Glutamatergic neuron (in vitro differentiated cells): ENCODE data around the gene COX20. TPM values are rescaled to one million over a fixed set of nuclear protein-coding genes. Genes with fewer than 3 reads are reported as not detected.

Experiments used
- DNase-seq: peaks from one replicate; pipeline ENCODE4 v3.0.0; 2022
- H3K27ac Mint-ChIP-seq: one replicate; pipeline ENCODE4 v1.8.0; 2020; ENCODE audit warnings: mild to moderate bottlenecking, mixed read lengths, inconsistent platforms; ENCODE audit not compliant: unreplicated experiment
- H3K27me3 Mint-ChIP-seq: one replicate; pipeline ENCODE4 v1.8.0; 2020; ENCODE audit warnings: mild to moderate bottlenecking, moderate library complexity, mixed read lengths, inconsistent platforms; ENCODE audit not compliant: unreplicated experiment
- H3K36me3 Mint-ChIP-seq: one replicate; pipeline ENCODE4 v1.8.0; 2020; ENCODE audit warnings: mild to moderate bottlenecking, mixed read lengths, inconsistent platforms; ENCODE audit not compliant: unreplicated experiment
- H3K4me1 Mint-ChIP-seq: one replicate; pipeline ENCODE4 v1.8.0; 2020; ENCODE audit warnings: mild to moderate bottlenecking, low read depth, mixed read lengths, inconsistent platforms; ENCODE audit not compliant: unreplicated experiment
- H3K4me3 Mint-ChIP-seq: one replicate; pipeline ENCODE4 v1.8.0; 2020; ENCODE audit warnings: mild to moderate bottlenecking, mixed read lengths, inconsistent platforms; ENCODE audit not compliant: unreplicated experiment
- H3K9me3 Mint-ChIP-seq: one replicate; pipeline ENCODE4 v1.8.0; 2020; ENCODE audit warnings: mild to moderate bottlenecking, moderate library complexity, mixed read lengths, inconsistent platforms; ENCODE audit not compliant: unreplicated experiment
- CTCF ChIP-seq: fragments of 200-600 bp; sonication (generic); IDR thresholded peaks from one replicate; pipeline ENCODE4 v1.5.0; 2021; ENCODE audit not compliant: partially characterized antibody, unreplicated experiment
- total RNA-seq: library from RNA; stranded (reverse); fragmentation: NEBNext Ultra II Directional; extraction: Animal tissue kit (Norgen Biotek cat#: 25700); gene quantifications from one replicate; pipeline ENCODE4 v1.2.1, GENCODE V29; 2021; ENCODE audit not compliant: unreplicated experiment

Gene COX20
- total RNA-seq, 1 donor from 2014 or later, result 35.3 TPM

DNA sequence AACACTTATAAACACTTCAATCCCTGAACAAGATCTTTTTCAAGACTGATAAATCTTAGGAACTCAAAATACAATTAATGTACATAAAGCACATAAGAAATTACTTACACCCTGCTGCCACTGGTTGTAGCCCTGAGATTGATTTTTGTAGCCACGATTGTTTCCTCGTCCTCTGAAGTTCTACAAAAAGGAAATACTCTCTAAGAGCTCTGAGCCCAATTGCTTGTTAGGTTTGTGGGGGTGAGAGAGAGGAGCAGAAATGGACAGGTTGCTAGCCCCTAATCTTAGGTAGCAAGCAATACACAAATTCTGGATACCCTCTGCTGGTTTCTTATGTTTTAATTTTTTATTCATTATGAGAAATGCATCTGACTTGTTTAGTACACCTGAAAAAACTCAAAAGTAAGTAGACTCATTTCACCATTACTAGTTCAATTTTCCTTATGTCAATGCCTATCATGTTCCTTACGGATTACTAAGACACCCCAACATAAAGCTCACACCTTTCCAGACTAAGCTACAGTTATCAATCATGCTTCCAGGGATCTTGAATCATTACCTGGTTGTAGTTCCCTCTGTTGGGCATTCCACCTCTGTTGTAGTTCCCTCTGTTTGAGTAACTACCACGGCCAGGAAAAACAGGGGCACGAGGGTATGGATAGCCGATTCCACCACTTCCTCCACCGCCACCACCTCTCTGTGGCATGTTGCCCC, 19.6 kb downstream of the COX20 start:
- Mint-ChIP-seq H3K4me1 (peaks cover 4% of the 10 kb centered on the region), H3K36me3 (peaks cover 7% of the 10 kb centered on the region), H3K4me3 (no peak overlapping the region), H3K27me3 (peaks cover 6% of the 10 kb centered on the region), H3K9me3 (peaks cover 3% of the 10 kb centered on the region), H3K27ac (no peak overlapping the region)
- TF ChIP-seq CTCF, result no peak
- DNase-seq, result no peak

DNA sequence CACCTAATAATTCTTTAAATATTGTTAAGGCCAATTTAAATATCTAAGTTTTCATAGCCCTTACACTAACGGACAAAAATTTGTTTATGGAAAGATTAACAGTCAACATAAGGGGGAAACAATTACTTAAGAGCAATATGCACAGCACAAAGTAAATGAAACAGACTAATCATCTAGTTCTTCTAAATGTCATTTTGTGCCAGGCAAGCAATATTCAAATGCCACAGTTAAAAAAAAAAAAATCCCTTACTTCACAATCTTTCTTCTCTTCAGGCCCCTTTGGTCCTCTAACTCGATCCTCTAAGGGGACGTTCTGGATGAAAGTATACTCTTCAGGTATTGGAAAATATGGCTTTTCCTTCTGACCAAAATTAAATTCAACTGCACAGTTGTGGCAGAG, 22.3 kb downstream of the COX20 start:
- DNase-seq, result no peak
- peaks cover 9% of the 10 kb centered on the region for H3K9me3 Mint-ChIP-seq
- no peak for TF ChIP-seq CTCF
- no peak overlapping the region for H3K4me3 Mint-ChIP-seq
- peaks cover 7% of the 10 kb centered on the region for H3K36me3 Mint-ChIP-seq
- H3K27me3 Mint-ChIP-seq, result peaks cover 2% of the 10 kb centered on the region
- H3K27ac Mint-ChIP-seq, result no peak overlapping the region
- peaks cover 12% of the 10 kb centered on the region for H3K4me1 Mint-ChIP-seq

DNA sequence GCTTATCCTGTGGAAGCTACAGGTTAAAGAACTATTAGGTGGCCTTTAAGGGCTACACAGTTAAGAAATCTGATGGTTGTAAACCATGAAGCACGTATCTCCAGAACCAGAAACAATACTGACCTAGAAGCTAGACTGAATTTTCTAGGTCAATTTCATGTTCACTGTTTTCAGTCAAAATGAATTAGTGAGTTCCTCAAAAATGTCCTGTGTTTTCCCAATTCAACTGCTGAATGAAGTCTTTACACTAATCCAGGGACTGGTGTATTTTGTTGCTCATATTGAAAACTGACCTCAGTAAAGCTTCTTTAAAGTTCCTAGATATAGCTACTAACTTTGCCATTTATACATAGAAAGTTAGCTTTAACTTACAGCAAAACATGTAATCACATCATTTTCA, 22.9 kb downstream of the COX20 start:
- peaks cover 9% of the 10 kb centered on the region for H3K9me3 Mint-ChIP-seq
- no peak overlapping the region for H3K27ac Mint-ChIP-seq
- H3K27me3 Mint-ChIP-seq, result peaks cover 2% of the 10 kb centered on the region
- no peak for TF ChIP-seq CTCF
- DNase-seq, result no peak
- no peak overlapping the region for H3K4me3 Mint-ChIP-seq
- peaks cover 12% of the 10 kb centered on the region for H3K4me1 Mint-ChIP-seq
- H3K36me3 Mint-ChIP-seq, result peaks cover 7% of the 10 kb centered on the region

DNA sequence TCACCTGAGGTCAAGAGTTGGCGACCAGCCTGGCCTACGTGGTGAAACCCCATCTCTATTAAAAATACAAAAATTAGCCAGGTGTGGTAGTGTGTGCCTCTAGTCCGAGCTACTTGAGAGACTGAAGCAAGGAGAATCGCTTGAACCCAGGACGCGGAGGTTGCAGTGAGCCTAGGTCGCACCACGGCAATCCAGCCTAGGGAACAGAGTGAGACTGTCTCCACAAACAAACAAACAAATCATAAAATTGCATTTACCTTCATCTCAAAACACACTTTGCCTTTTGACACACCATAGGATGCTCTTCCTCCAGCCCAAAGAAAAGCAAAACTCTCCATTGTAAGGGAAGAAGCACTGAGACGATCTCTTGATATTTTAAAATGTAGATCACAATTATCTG, 24.6 kb downstream of the COX20 start:
- Mint-ChIP-seq H3K27ac (peak overlapping the region; percentile 31), H3K4me3 (peak overlapping the region; percentile 98), H3K4me1 (peaks cover 16% of the 10 kb centered on the region), H3K27me3 (peaks cover 11% of the 10 kb centered on the region), H3K36me3 (peaks cover 7% of the 10 kb centered on the region), H3K9me3 (peaks cover 19% of the 10 kb centered on the region)
- DNase-seq, result no peak
- TF ChIP-seq CTCF, result no peak

DNA sequence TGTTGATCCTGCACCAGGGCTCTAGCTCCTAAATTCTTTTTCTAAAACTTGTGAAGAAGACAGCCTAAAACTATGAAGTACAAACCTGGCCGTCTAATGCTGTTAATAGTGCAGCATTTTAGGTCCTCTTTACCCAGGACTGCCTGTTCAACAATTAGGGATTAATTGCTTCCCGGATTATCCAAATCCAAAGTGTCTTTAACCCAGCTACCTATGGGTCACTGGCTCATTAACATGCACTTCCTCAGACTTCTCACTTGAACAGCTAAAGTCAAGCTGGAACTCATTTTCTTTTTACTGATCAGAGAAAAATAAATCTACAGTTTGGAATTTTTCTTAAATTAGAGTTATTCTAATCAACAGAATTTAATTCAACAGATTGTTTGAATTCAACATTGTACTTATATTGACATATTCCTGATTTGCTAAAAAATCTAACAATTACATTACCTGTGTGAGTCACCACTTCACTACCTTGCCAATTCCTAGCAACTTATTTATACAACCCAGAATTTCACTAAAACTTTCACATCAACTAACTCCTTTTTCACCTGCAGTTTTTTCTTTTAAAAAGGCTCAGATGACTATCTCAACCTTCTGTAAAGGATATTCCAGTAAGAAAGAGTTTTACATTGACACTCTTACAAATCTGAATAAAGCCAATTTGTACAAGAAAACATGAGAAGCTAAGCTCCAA, 25.6 kb downstream of the COX20 start:
- Mint-ChIP-seq H3K27me3 (peaks cover 11% of the 10 kb centered on the region), H3K36me3 (peaks cover 7% of the 10 kb centered on the region), H3K4me1 (peaks cover 21% of the 10 kb centered on the region), H3K9me3 (peaks cover 20% of the 10 kb centered on the region), H3K27ac (peak overlapping the region; percentile 9), H3K4me3 (peak overlapping the region; percentile 98)
- no peak for DNase-seq
- no peak for TF ChIP-seq CTCF
